H1 (cell line): Measurements from ENCODE around the gene PSMC3IP. TPM values are rescaled to one million over a fixed set of nuclear protein-coding genes. Genes with fewer than 3 reads are reported as not detected.

ENCODE experiments used
- CTCF ChIA-PET: fragments of 300-600 bp; sonication (Branson Sonifier 250); formaldehyde crosslinking; loops from one replicate; lab custom pipeline; 2021; ENCODE audit not compliant: partially characterized antibody; lab: Charles Lee
- POLR2A ChIA-PET: fragments of 300-600 bp; sonication (Branson Sonifier 250); formaldehyde crosslinking; loops from one replicate; lab custom pipeline; 2021; ENCODE audit warnings: inconsistent platforms; ENCODE audit not compliant: partially characterized antibody; lab: Charles Lee
- DNase-seq, 2 experiments: peaks; one replicate each; pipeline versions ENCODE4 v3.0.0 to v3.0.0-alpha.2; 2010 to 2022; ENCODE audit warnings: low spot score in 2 of 2, low read depth in 1 of 2, mixed read lengths in 1 of 2
- FAIRE-seq: peaks from 2 replicates; lab custom pipeline; 2011; peaks lifted over from hg19 to GRCh38; lab: Jason Lieb, UNC
- H2AFZ ChIP-seq: 2 replicates; pipeline ENCODE4 v1.8.1; 2012; ENCODE audit warnings: low read length, inconsistent platforms
- H2AK5ac ChIP-seq: 2 replicates; pipeline ENCODE4 v1.6.1; 2013; ENCODE audit warnings: low read depth, low read length
- H2BK120ac ChIP-seq: replicated peaks from 2 replicates; pipeline ENCODE3; 2013; ENCODE audit warnings: low read depth, low read length, inconsistent platforms
- H2BK12ac ChIP-seq: 2 replicates; pipeline ENCODE4 v1.6.1; 2013; ENCODE audit warnings: low read depth, low read length
- H2BK15ac ChIP-seq: 2 replicates; pipeline ENCODE4 v1.6.1; 2013; ENCODE audit warnings: low read length
- H2BK20ac ChIP-seq: 2 replicates; pipeline ENCODE4 v1.6.1; 2013; ENCODE audit warnings: low read length
- H2BK5ac ChIP-seq: 2 replicates; pipeline ENCODE4 v1.6.1; 2013; ENCODE audit warnings: low read depth, low read length
- H3K14ac ChIP-seq: 2 replicates; pipeline ENCODE4 v1.6.1; 2013; ENCODE audit warnings: inconsistent platforms; ENCODE audit not compliant: insufficient read length
- H3K18ac ChIP-seq: 2 replicates; pipeline ENCODE4 v1.6.1; 2013; ENCODE audit warnings: low read length; ENCODE audit errors: extremely low read depth
- H3K23ac ChIP-seq: 2 replicates; pipeline ENCODE4 v1.6.1; 2013; ENCODE audit warnings: inconsistent platforms; ENCODE audit not compliant: insufficient read length
- H3K23me2 ChIP-seq: 2 replicates; pipeline ENCODE4 v1.6.1; 2013; ENCODE audit warnings: low read depth, low read length
- H3K27ac ChIP-seq: 2 replicates; pipeline ENCODE4 v1.6.1; 2011; ENCODE audit warnings: low read depth, low read length, inconsistent platforms
- H3K27me3 ChIP-seq, 4 experiments: replicated peaks in 1 of 4; 1 replicate in 1 of 4; 2 replicates in 3 of 4; pipeline versions ENCODE4 v1.6.1 to v1.8.1; 2011 to 2013; ENCODE audit warnings: low read length in 3 of 4, mild to moderate bottlenecking in 3 of 4, inconsistent platforms in 2 of 4, mixed read lengths in 2 of 4, moderate library complexity in 1 of 4; ENCODE audit not compliant: control insufficient read depth in 3 of 4, insufficient read depth in 3 of 4; ENCODE audit errors: extremely low read depth in 1 of 4
- H3K36me3 ChIP-seq, 4 experiments: 2 replicates each; pipeline versions ENCODE4 v1.6.1 to v1.8.1; 2011 to 2013; ENCODE audit warnings: mild to moderate bottlenecking in 4 of 4, low read length in 3 of 4, moderate library complexity in 2 of 4, control low read depth in 1 of 4, inconsistent platforms in 1 of 4; ENCODE audit not compliant: insufficient read depth in 4 of 4, control insufficient read depth in 2 of 4
- H3K4ac ChIP-seq: replicated peaks from 2 replicates; pipeline ENCODE3; 2013; ENCODE audit warnings: low read length, low read depth, mixed read lengths, inconsistent platforms; ENCODE audit not compliant: insufficient read length
- H3K4me1 ChIP-seq, 4 experiments: replicated peaks in 1 of 4; 1 replicate in 1 of 4; 2 replicates in 3 of 4; pipeline versions ENCODE4 v1.6.1 to v1.8.1; 2011 to 2013; ENCODE audit warnings: low read length in 3 of 4, inconsistent platforms in 2 of 4, mixed read lengths in 1 of 4; ENCODE audit not compliant: insufficient read depth in 4 of 4, control insufficient read depth in 3 of 4
- H3K4me2 ChIP-seq, 2 experiments: 2 replicates each; pipeline versions ENCODE4 v1.6.1 to v1.8.1; 2011 to 2013; ENCODE audit warnings: low read depth in 2 of 2, low read length in 2 of 2, control low read depth in 1 of 2, inconsistent platforms in 1 of 2, mild to moderate bottlenecking in 1 of 2; ENCODE audit not compliant: insufficient read depth in 1 of 2
- H3K4me3 ChIP-seq, 4 experiments: fragments of 200-600, 300-600 bp in 1 of 4; sonication (generic), shearing (Covaris generic), sonication (Bioruptor Twin) in 1 of 4; 2 replicates each; pipeline versions ENCODE4 v1.5.1 to v1.8.1; 2011 to 2016; ENCODE audit warnings: low read length in 4 of 4, low read depth in 3 of 4, control low read depth in 2 of 4, inconsistent platforms in 2 of 4, mild to moderate bottlenecking in 2 of 4, mixed read lengths in 1 of 4, moderate library complexity in 1 of 4; ENCODE audit not compliant: insufficient read depth in 2 of 4; ENCODE audit errors: extremely low read depth in 1 of 4
- H3K56ac ChIP-seq: replicated peaks from 2 replicates; pipeline ENCODE3; 2013; ENCODE audit warnings: low read depth, mild to moderate bottlenecking, mixed read lengths, low read length, inconsistent platforms; ENCODE audit not compliant: insufficient read length
- H3K79me1 ChIP-seq: 2 replicates; pipeline ENCODE4 v1.6.1; 2013; ENCODE audit warnings: low read depth, low read length, control low read depth
- H3K79me2 ChIP-seq, 2 experiments: 2 replicates each; pipeline versions ENCODE4 v1.6.1 to v1.8.1; 2012 to 2013; ENCODE audit warnings: low read length in 2 of 2, mild to moderate bottlenecking in 2 of 2, inconsistent platforms in 1 of 2; ENCODE audit not compliant: insufficient read depth in 2 of 2, control insufficient read depth in 1 of 2
- H3K9ac ChIP-seq, 4 experiments: replicated peaks in 1 of 4; 1 replicate in 1 of 4; 2 replicates in 3 of 4; pipeline versions ENCODE4 v1.6.1 to v1.8.1; 2011 to 2013; ENCODE audit warnings: low read depth in 3 of 4, low read length in 3 of 4, control low read depth in 2 of 4, mild to moderate bottlenecking in 2 of 4, moderate library complexity in 2 of 4, inconsistent platforms in 1 of 4; ENCODE audit errors: extremely low read depth in 1 of 4
- H3K9me3 ChIP-seq, 2 experiments: 2 replicates each; pipeline versions ENCODE4 v1.6.1 to v1.8.1; 2012 to 2013; ENCODE audit warnings: mild to moderate bottlenecking in 2 of 2, moderate library complexity in 2 of 2, control low read depth in 1 of 2, inconsistent platforms in 1 of 2, low read depth in 1 of 2, low read length in 1 of 2, mixed read lengths in 1 of 2; ENCODE audit not compliant: insufficient read depth in 2 of 2
- H4K20me1 ChIP-seq, 2 experiments: replicated peaks in 1 of 2; 2 replicates each; pipeline versions ENCODE3 to v1.8.1; 2011 to 2013; ENCODE audit warnings: inconsistent platforms in 2 of 2, low read length in 2 of 2, mild to moderate bottlenecking in 1 of 2; ENCODE audit not compliant: insufficient read depth in 2 of 2, control insufficient read depth in 1 of 2
- H4K5ac ChIP-seq: 2 replicates; pipeline ENCODE4 v1.6.1; 2013; ENCODE audit warnings: low read length, low read depth, mixed read lengths, inconsistent platforms; ENCODE audit not compliant: insufficient read length
- H4K8ac ChIP-seq: 2 replicates; pipeline ENCODE4 v1.8.0; 2013; ENCODE audit warnings: mild to moderate bottlenecking, moderate library complexity, low read length, inconsistent platforms; ENCODE audit not compliant: insufficient read depth; ENCODE audit errors: extremely low read depth
- H4K91ac ChIP-seq: replicated peaks from 2 replicates; pipeline ENCODE3; 2013; ENCODE audit warnings: low read length, mixed read lengths, inconsistent platforms; ENCODE audit not compliant: insufficient read length
- BACH1 ChIP-seq: IDR thresholded peaks from 2 replicates; pipeline ENCODE4 v1.6.1; 2012; ENCODE audit warnings: low read length, improper control_type of control experiment
- CBX5 ChIP-seq: fragments of 300-800, 300-1000 bp; sonication (generic); IDR thresholded peaks from 2 replicates; pipeline ENCODE4 v1.7.1; 2016; ENCODE audit warnings: antibody characterized with exemption, low read length, low read depth
- CTBP2 ChIP-seq: IDR thresholded peaks from 2 replicates; pipeline ENCODE4 v1.7.0; 2011; ENCODE audit warnings: borderline replicate concordance, mild to moderate bottlenecking, moderate library complexity, mixed read lengths, low read length; ENCODE audit not compliant: insufficient read depth, insufficient read length
- E2F6 ChIP-seq: IDR thresholded peaks from 2 replicates; pipeline ENCODE4 v1.6.1; 2012; ENCODE audit warnings: inconsistent platforms
- EGR1 ChIP-seq: IDR thresholded peaks from 2 replicates; pipeline ENCODE4 v1.6.1; 2011; ENCODE audit warnings: low read depth, low read length, borderline replicate concordance
- KDM5A ChIP-seq: fragments of 200-600 bp; IDR thresholded peaks from 2 replicates; pipeline ENCODE4 v1.7.1; 2012; ENCODE audit warnings: mild to moderate bottlenecking, low read length, inconsistent platforms, mixed read lengths
- RXRA ChIP-seq: IDR thresholded peaks from 2 replicates; pipeline ENCODE4 v1.6.1; 2011; ENCODE audit warnings: low read depth, mild to moderate bottlenecking, low read length, moderate library complexity; ENCODE audit not compliant: insufficient read depth
- SAP30 ChIP-seq: fragments of 300-600 bp; sonication (generic); IDR thresholded peaks from 2 replicates; pipeline ENCODE4 v1.7.1; 2012; ENCODE audit warnings: low read length, moderate library complexity, mild to moderate bottlenecking, inconsistent platforms; ENCODE audit not compliant: insufficient read depth, insufficient replicate concordance
- USF2 ChIP-seq: IDR thresholded peaks from 2 replicates; pipeline ENCODE4 v1.6.1; 2011; ENCODE audit warnings: low read length, improper control_type of control experiment
- WGBS, 2 experiments: shearing (Covaris generic) in 1 of 2; methylation state at CpG; one replicate each; pipeline versions ENCODE4 v1.1.6 to v1.1.7; 2013 to 2015; ENCODE audit warnings: low lambda C conversion rate in 2 of 2, mixed read lengths in 2 of 2, inconsistent platforms in 1 of 2, low coverage in 1 of 2, missing lambda C conversion rate in 1 of 2; ENCODE audit not compliant: insufficient replicate concordance in 2 of 2, insufficient coverage in 1 of 2, insufficient read length in 1 of 2; ENCODE audit errors: extremely low coverage in 1 of 2, missing lambda C conversion rate in 1 of 2; 5-methylcytosine and 5-hydroxymethylcytosine counted together
- polyA plus RNA-seq, 7 experiments: library from polyadenylated mRNA; depleted of rRNA in 3 of 7; stranded (reverse) in 5 of 7; unstranded in 2 of 7; fragments of >200 nt in 5 of 7; fragments of 200-250 nt in 2 of 7; gene quantifications; 1 replicate in 5 of 7; 2 replicates in 1 of 7; 4 replicates in 1 of 7; pipeline versions ENCODE4 v1.2.1 to v1.2.3, GENCODE V29; 2011 to 2013; ENCODE audit warnings: missing spikeins in 2 of 7, mixed read lengths in 2 of 7
- total RNA-seq: library from RNA; stranded (reverse); fragmentation: NEBNext Ultra II Directional; extraction: Animal tissue kit (Norgen Biotek cat#: 25700); gene quantifications from 2 replicates; pipeline ENCODE4 v1.2.1, GENCODE V29; 2021

The PSMC3IP gene
- total and polyA plus RNA-seq, 2 of the 8 experiments (the other 6 are each of a cell fraction or from before 2014, with no cell fraction given) = 11.5 to 21.9 TPM

DNA sequence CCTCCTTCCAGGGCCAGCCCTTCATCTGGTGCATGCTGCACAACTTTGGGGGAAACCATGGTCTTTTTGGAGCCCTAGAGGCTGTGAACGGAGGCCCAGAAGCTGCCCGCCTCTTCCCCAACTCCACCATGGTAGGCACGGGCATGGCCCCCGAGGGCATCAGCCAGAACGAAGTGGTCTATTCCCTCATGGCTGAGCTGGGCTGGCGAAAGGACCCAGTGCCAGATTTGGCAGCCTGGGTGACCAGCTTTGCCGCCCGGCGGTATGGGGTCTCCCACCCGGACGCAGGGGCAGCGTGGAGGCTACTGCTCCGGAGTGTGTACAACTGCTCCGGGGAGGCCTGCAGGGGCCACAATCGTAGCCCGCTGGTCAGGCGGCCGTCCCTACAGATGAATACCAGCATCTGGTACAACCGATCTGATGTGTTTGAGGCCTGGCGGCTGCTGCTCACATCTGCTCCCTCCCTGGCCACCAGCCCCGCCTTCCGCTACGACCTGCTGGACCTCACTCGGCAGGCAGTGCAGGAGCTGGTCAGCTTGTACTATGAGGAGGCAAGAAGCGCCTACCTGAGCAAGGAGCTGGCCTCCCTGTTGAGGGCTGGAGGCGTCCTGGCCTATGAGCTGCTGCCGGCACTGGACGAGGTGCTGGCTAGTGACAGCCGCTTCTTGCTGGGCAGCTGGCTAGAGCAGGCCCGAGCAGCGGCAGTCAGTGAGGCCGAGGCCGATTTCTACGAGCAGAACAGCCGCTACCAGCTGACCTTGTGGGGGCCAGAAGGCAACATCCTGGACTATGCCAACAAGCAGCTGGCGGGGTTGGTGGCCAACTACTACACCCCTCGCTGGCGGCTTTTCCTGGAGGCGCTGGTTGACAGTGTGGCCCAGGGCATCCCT, 34.1 kb downstream of the PSMC3IP start:
- Histone ChIP-seq H4K5ac (no peak overlapping the region), H3K36me3 (peaks cover 0 to 15% (median 8%) of the 10 kb centered on the region in 4 experiments; a peak in 5 of 8 replicates), H3K4me2 (no peak overlapping the region), H3K9ac (no peak overlapping the region), H3K79me1 (no peaks in the 10 kb centered on the region; the same call in 1 of the 2 replicates), H2BK5ac (no peak overlapping the region), H4K8ac (no peak overlapping the region), H4K91ac (no peak overlapping the region), H3K4me3 (no peak overlapping the region), H3K23me2 (no peaks in the 10 kb centered on the region; the same call in 1 of the 2 replicates), H3K14ac (no peak overlapping the region), H3K4ac (no peak overlapping the region), H3K27me3 (no peaks in the 10 kb centered on the region), H3K18ac (no peak overlapping the region), H4K20me1 (peaks cover 1 to 4% of the 10 kb centered on the region in 2 experiments), H3K4me1 (peaks cover 0 to 5% (median 4%) of the 10 kb centered on the region in 4 experiments; a peak in 4 of 7 replicates), H3K9me3 (no peaks in the 10 kb centered on the region), H2BK15ac (no peak overlapping the region), H2AK5ac (no peak overlapping the region), H2BK12ac (no peak overlapping the region), H2AFZ (no peak overlapping the region), H3K56ac (no peak overlapping the region), H3K27ac (no peak overlapping the region), H2BK20ac (no peak overlapping the region), H2BK120ac (no peak overlapping the region), H3K79me2 (no peaks in the 10 kb centered on the region), H3K23ac (no peak overlapping the region)
- FAIRE-seq (no peak), DNase-seq (no peak)
- ChIA-PET POLR2A (interaction anchor here (0.6 kb wide), 1 partner anchor 11 kb away, joined by 3 read pairs; no protein-coding TSS in a partner anchor), CTCF (interaction anchor here (1.1 to 2.3 kb wide), 4 partner anchors 14 to 113 kb away, joined by 3 to 6 read pairs (median 4); no protein-coding TSS in a partner anchor)
- 92% methylated on average over 39 of the region's 39 CpGs; no CpG with 5 or more reads in 1 of the 2 experiments for WGBS, 2 experiments
- TF ChIP-seq CBX5 (no peak), KDM5A (no peak), USF2 (no peak), E2F6 (no peak), RXRA (no peak), BACH1 (no peak), CTBP2 (no peak), EGR1 (no peak), SAP30 (no peak)
